T-helper 2 cell treated with Interferon-gamma antibody and Interleukin-4, amounts not matched to agents 100 ng/mL and 5 ng/mL, for 36 hours (primary cell): ENCODE data around the gene ZNF100. TPM values are rescaled to one million over a fixed set of nuclear protein-coding genes. Genes with fewer than 3 reads are reported as not detected.
"Not testable (repeated sequence)": the region's sequence is repeated elsewhere in the genome, so short reads cannot be mapped to it uniquely, and the experiment has no call there.

Source experiments
- intact Hi-C: fragments of 100-400 bp; cut with micrococcal nuclease; formaldehyde crosslinking; loops from one replicate; pipeline ENCODE4 v1.15.1; 2023
- total RNA-seq: library from RNA; stranded (reverse); gene quantifications from 2 replicates; pipeline ENCODE4 v1.2.3, GENCODE V29; 2022

The ZNF100 gene
- 22.3 and 22.4 TPM in 2 replicates for total RNA-seq

GRCh38 chr19:21767065-21767800 is at the start of gene ZNF100:
Gene ZNF100 (minus strand): TSS chr19:21767579. CDS start chr19:21767429, 150 bp downstream.
- intact Hi-C loops = loop anchor here (1.0 to 10.0 kb wide), 7 partner anchors 70 to 622 kb away; partner anchors contain the start of genes ZNF43, ZNF431, ZNF493 and ZNF708

GRCh38 chr19:21812448-21812847 is 45.1 kb upstream of the ZNF100 start:
- intact Hi-C loops = no loop called here

GRCh38 chr19:21808400-21809000 is 41.1 kb upstream of the ZNF100 start:
- intact Hi-C loops = not testable (repeated sequence)

GRCh38 chr19:21789466-21790085 is 22.2 kb upstream of the ZNF100 start:
- intact Hi-C loops = no loop called here

- intact Hi-C loops = no loop called here
Observed at GRCh38 chr19:21786936-21787335, 19.6 kb upstream of the ZNF100 start.

- intact Hi-C loops = not testable (repeated sequence)
Observed at GRCh38 chr19:21775792-21776191, 8.4 kb upstream of the ZNF100 start.

GRCh38 chr19:21766705-21767064 is 694 bp downstream of the ZNF100 start:
- intact Hi-C loops = loop anchor here (1.0 to 10.0 kb wide), 7 partner anchors 70 to 622 kb away; partner anchors contain the start of genes ZNF43, ZNF431, ZNF493 and ZNF708

- intact Hi-C loops = loop anchor here (5.0 to 10.0 kb wide), 3 partner anchors 87 to 620 kb away; partner anchors contain the start of genes ZNF431 and ZNF493
Observed at GRCh38 chr19:21765151-21765550, 2.2 kb downstream of the ZNF100 start.

DNA sequence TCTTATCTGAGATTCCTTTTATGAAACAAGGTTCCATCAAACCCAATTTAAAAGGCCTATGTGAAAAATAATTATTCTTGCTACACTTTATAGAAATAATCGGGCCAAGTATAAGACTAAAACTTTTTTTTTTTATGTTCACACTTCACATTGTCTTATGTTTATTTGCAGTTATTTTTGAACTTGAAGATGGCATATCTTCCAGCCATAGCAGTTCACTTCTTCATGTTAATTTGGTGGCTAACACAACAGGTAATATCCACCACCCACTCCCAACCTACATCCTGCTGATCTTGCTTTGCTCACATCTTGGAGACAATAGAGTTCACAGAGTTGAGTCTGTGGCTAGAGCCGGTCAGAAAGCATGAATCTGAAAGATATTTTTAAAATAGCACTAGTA is 5.8 kb downstream of the ZNF100 start:
- intact Hi-C loops = loop anchor here (10.0 kb wide), 1 partner anchor 617 kb away; the partner anchor contains the start of gene ZNF431

- intact Hi-C loops = no loop called here
Observed at GRCh38 chr19:21758296-21758695, 9.1 kb downstream of the ZNF100 start.

DNA sequence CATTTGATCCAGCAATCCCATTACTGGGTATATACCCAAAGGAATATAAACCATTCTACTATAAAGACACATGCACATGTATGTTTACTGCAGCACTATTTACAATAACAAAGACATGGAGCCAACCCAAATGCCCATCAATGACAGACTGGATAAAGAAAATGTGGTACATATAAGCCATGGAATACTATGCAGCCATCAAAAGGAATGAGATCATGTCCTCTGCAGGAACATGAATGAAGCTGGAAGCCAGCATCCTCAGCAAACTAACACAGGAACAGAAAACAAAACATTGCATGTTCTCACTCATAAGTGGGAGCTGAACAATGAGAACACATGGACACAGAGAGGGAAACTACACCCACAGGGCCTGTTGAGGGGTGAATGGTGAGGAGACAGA is 11.8 kb downstream of the ZNF100 start:
- intact Hi-C loops = not testable (repeated sequence)

DNA sequence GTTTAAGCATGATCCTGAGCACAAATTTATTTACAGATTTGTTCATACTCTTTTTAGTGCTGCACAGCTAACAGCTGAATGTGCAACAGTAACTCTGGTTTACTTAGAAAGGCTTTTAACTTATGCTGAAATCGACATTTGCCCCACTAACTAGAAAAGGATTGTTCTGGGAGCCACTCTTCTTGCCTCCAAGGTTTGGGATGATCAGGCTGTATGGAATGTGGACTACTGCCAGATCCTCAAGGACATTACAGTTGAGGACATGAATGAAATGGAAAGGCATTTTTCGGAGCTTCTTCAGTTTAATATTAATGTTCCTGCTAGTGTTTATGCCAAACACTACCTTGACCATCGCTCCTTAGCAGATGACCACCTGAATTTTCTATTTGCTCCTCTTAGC is 16.0 kb downstream of the ZNF100 start:
- intact Hi-C loops = no loop called here

DNA sequence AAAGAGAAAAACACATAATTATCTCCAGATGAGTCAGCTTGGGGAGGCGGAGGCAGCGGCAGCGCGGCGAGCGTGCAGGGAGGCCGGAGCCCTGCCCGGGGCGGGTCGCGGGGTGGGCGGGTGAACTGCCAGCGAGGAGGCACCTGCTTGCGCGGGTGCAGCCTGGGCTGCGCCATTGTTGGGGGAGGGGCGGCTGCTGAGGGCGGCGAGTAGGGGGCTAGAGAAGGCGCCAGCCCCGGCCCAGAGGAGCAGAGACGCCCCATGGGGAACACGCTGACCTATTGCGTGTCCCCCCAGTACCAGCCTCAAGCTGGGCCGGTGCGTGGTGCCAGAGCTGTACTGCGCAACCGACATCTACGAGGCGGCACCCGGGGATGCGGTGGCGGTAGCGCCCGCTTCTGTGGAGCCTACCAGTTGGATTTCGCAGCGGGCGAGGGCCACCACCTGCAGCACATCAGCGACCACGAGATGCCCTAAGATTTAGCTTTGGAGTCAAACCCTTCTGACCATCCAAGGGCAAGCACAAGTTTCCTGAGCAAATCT is 16.7 kb downstream of the ZNF100 start:
- intact Hi-C loops = no loop called here

- intact Hi-C loops = no loop called here
Observed at GRCh38 chr19:21749090-21749489, 18.3 kb downstream of the ZNF100 start.

- intact Hi-C loops = no loop called here
Observed at GRCh38 chr19:21748088-21748487, 19.3 kb downstream of the ZNF100 start.

DNA sequence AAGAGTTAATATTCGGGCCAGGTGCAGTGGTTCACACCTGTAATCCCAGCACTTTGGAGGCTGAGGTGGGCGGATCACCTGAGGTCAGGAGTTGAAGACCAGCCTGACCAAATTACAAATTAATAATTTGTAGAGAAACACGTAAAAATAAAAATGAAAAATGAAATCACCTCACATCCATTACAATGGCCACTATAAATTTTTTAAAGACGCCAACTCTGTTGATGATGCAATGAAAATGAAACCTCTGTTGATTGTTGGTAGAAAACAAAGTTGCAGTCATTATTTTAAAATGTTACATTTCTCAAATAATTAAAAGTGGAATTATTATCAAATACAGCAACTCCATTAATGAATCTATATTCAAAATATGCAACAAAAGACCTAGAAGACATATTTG is 26.8 kb downstream of the ZNF100 start:
- intact Hi-C loops = no loop called here

- intact Hi-C loops = not testable (repeated sequence)
Observed at GRCh38 chr19:21726942-21727747, 40.2 kb downstream of the ZNF100 start.

DNA sequence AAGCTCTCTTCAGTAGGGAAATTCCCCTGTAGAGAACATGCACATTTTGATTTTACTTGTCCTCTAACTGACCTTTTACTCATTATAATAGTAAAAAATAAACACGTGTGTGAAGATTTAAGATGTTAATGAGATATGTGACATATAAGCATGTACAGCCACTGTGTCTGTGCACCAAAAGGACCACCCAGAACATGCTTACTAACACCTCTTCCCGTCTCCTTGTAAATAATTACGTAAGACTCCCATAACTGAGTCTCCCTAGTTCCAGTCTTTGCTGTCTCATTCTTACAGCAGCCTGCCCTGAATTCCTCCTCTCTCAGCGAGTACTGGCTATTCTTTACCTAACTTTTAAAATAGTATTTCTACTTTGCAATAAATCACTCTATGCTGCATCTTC is 53.6 kb downstream of the ZNF100 start:
- intact Hi-C loops = no loop called here

- intact Hi-C loops = no loop called here
Observed at GRCh38 chr19:21709464-21709863, 57.9 kb downstream of the ZNF100 start.

DNA sequence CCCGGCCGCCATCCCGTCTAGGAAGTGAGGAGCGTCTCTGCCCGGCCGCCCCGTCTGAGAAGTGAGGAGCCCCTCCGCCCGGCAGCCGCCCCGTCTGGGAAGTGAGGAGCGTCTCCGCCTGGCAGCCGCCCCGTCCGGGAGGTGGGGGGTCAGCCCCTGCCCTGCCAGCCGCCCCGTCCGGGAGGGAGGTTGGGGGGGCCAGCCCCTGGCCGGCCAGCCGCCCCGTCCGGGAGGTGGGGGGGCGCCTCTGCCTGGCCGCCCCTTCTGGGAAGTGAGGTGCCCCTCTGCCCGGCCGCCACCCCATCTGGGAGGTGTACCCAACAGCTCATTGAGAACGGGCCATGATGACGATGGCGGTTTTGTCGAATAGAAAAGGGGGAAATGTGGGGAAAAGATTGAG is 59.5 kb downstream of the ZNF100 start:
- intact Hi-C loops = not testable (repeated sequence)

DNA sequence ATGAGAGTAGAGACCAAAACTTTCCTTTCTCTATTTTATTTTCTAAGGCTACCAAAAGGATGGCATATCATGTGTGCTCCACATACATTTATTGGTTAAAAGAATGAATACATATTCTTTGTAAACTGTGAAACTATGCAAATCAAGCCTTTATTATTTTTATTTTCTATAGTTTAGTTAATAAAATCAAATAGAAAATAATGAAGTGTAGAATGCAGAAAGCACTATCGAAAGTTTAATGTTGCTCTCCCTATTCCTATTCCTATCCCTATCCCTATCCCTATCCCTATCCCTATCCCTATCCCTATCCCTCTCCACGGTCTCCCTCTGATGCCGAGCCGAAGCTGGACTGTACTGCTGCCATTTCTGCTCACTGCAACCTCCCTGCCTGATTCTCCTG is 60.3 kb downstream of the ZNF100 start:
- intact Hi-C loops = no loop called here
